Tibial nerve (tissue), 4 donors: Measurements from ENCODE around the gene NOL11.

Experiments used
- CTCF ChIP-seq, 5 experiments: fragments of 200-600 bp in 3 of 5; fragments of 450-650 bp in 2 of 5; sonication (generic) in 3 of 5; IDR thresholded peaks; one replicate each; pipeline ENCODE4 v1.5.1; 2016 to 2019; ENCODE audit warnings: antibody characterized with exemption in 5 of 5, mild to moderate bottlenecking in 3 of 5, moderate library complexity in 2 of 5
- EP300 ChIP-seq, 2 donors: sonication (generic); formaldehyde crosslinking; IDR thresholded peaks; one replicate each; pipeline ENCODE4 v1.6.1; 2017; ENCODE audit warnings: antibody characterized with exemption in 2 of 2, mild to moderate bottlenecking in 1 of 2
- POLR2A ChIP-seq, 2 donors: fragments of 450-650 bp; IDR thresholded peaks; one replicate each; pipeline ENCODE4 v1.6.1; 2017; ENCODE audit warnings: antibody characterized with exemption in 2 of 2, mild to moderate bottlenecking in 2 of 2, moderate library complexity in 2 of 2

GRCh38 chr17:67675481-67675880 is 42.3 kb upstream of the NOL11 start:
- TF ChIP-seq CTCF (IDR thresholded peaks at IDR 0.05) (no peak), POLR2A (IDR thresholded peaks at IDR 0.05) (no peak), EP300 (IDR thresholded peaks at IDR 0.05) (no peak)
